ENCODE results near the gene MAGI1. TPM values are rescaled to one million over a fixed set of nuclear protein-coding genes. Genes with fewer than 3 reads are reported as not detected.

MAGI1 gene
- total and polyA plus RNA-seq, 4 donors = 9.9 to 88.1 (median 24.6) TPM

- no peak overlapping the region for H3K27ac ChIP-seq (ENCODE audit: low read depth in 1 of 2, low read length in 1 of 2)
- no peak for TF ChIP-seq CTCF (IDR thresholded peaks at IDR 0.05; ENCODE audit: control extremely low read depth, extremely low read depth)
- no peaks in the 10 kb centered on the region for H3K36me3 ChIP-seq (ENCODE audit: control insufficient read depth in 4 of 4, insufficient read depth in 4 of 4, low read length in 4 of 4)
- peaks cover 5 to 29% (median 9%) of the 10 kb centered on the region in 5 donors for H3K4me1 ChIP-seq (ENCODE audit: control insufficient read depth in 5 of 5, insufficient read depth in 5 of 5, low read length in 5 of 5)
- no peak overlapping the region for H3K4me3 ChIP-seq
- DNase-seq (peak; percentile 18 to 33 (median 21)), ATAC-seq (ENCODE audit: insufficient read depth, low FRiP score) (no peak)
- peaks cover 0 to 8% (median 4%) of the 10 kb centered on the region in 3 donors for H3K27me3 ChIP-seq (ENCODE audit: control insufficient read depth in 3 of 3, insufficient read depth in 3 of 3, low read length in 2 of 3)
- H3K9ac ChIP-seq (ENCODE audit: insufficient read depth in 1 of 2, low read length in 2 of 2) = no peak overlapping the region
- WGBS, 2 donors = 28 to 39% methylated on average over 20 of the region's 20 CpGs
- H3K9me3 ChIP-seq (ENCODE audit: control insufficient read depth in 4 of 4, insufficient read depth in 3 of 4, low read length in 3 of 4) = no peaks in the 10 kb centered on the region
Observed at GRCh38 chr3:65597952-65598413, 440.7 kb downstream of the MAGI1 start.

GRCh38 chr3:65597226-65597951 is 441.3 kb downstream of the MAGI1 start:
- Histone ChIP-seq H3K9me3 (ENCODE audit: control insufficient read depth in 4 of 4, insufficient read depth in 3 of 4, low read length in 3 of 4) (no peaks in the 10 kb centered on the region), H3K4me1 (ENCODE audit: control insufficient read depth in 5 of 5, insufficient read depth in 5 of 5, low read length in 5 of 5) (peaks cover 5 to 31% (median 9%) of the 10 kb centered on the region in 5 donors), H3K27me3 (ENCODE audit: control insufficient read depth in 3 of 3, insufficient read depth in 3 of 3, low read length in 2 of 3) (peaks cover 0 to 8% (median 4%) of the 10 kb centered on the region in 3 donors), H3K36me3 (ENCODE audit: control insufficient read depth in 4 of 4, insufficient read depth in 4 of 4, low read length in 4 of 4) (no peaks in the 10 kb centered on the region), H3K27ac (ENCODE audit: low read depth in 1 of 2, low read length in 1 of 2) (no peak overlapping the region), H3K4me3 (no peak overlapping the region), H3K9ac (ENCODE audit: insufficient read depth in 1 of 2, low read length in 2 of 2) (no peak overlapping the region)
- WGBS, 2 donors = 6 to 14% methylated on average over 34 of the region's 34 CpGs
- ATAC-seq (ENCODE audit: insufficient read depth, low FRiP score) (peak; percentile 41), DNase-seq (peak; percentile 47 to 55 (median 52))
- TF ChIP-seq CTCF (IDR thresholded peaks at IDR 0.05; ENCODE audit: control extremely low read depth, extremely low read depth) = no peak

- no peak overlapping the region for H3K9ac ChIP-seq (ENCODE audit: insufficient read depth in 1 of 2, low read length in 2 of 2)
- ATAC-seq (ENCODE audit: insufficient read depth, low FRiP score) = no peak
Observed at GRCh38 chr3:65596571-65597225, 442.0 kb downstream of the MAGI1 start.

More at GRCh38 chr3:65596571-65597225, 442.0 kb downstream of the MAGI1 start:
- Histone ChIP-seq H3K27me3 (ENCODE audit: control insufficient read depth in 3 of 3, insufficient read depth in 3 of 3, low read length in 2 of 3) (peaks cover 0 to 8% (median 4%) of the 10 kb centered on the region in 3 donors), H3K36me3 (ENCODE audit: control insufficient read depth in 4 of 4, insufficient read depth in 4 of 4, low read length in 4 of 4) (no peaks in the 10 kb centered on the region), H3K9me3 (ENCODE audit: control insufficient read depth in 4 of 4, insufficient read depth in 3 of 4, low read length in 3 of 4) (no peaks in the 10 kb centered on the region), H3K27ac (ENCODE audit: low read depth in 1 of 2, low read length in 1 of 2) (no peak overlapping the region), H3K4me1 (ENCODE audit: control insufficient read depth in 5 of 5, insufficient read depth in 5 of 5, low read length in 5 of 5) (peaks cover 5 to 33% (median 9%) of the 10 kb centered on the region in 5 donors), H3K4me3 (no peak overlapping the region)
- DNase-seq = no peak
- 11 to 23% methylated on average over 13 of the region's 13 CpGs for WGBS, 2 donors
- TF ChIP-seq CTCF (IDR thresholded peaks at IDR 0.05; ENCODE audit: control extremely low read depth, extremely low read depth) = no peak

Measured in lung (tissue), 12 donors.